Breast epithelium (tissue), 3 donors: ENCODE data around the gene SCAF8.

Experiments used
- CTCF ChIP-seq, 3 donors: fragments of 450-650 bp; IDR thresholded peaks; one replicate each; pipeline ENCODE4 v1.5.1; 2016 to 2017; ENCODE audit warnings: antibody characterized with exemption in 3 of 3, mild to moderate bottlenecking in 3 of 3, moderate library complexity in 3 of 3
- POLR2A ChIP-seq: fragments of 450-650 bp; IDR thresholded peaks from one replicate; pipeline ENCODE4 v1.6.1; 2016; ENCODE audit warnings: antibody characterized with exemption, mild to moderate bottlenecking, moderate library complexity
- POLR2AphosphoS5 ChIP-seq, 3 donors: sonication (generic); formaldehyde crosslinking; IDR thresholded peaks; one replicate each; pipeline ENCODE4 v1.6.1; 2017; ENCODE audit warnings: antibody characterized with exemption in 3 of 3

DNA sequence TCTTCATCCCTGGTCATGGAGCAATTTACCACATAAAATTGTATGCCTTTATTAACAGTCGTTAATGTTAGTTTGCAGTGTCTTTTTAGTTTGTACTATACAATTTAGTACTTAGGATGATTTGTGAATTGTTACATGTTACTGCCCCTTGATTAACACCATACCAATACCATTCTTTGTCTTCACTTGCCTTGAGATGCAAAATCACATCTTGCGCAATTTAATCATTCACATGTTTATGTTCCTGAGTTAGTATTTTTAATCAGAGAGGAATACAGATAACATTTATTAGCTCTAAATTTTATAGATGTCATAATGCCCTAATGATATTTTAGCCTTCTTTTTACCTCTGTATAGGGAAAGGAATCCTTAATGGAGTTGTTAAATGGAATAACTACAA is 114.1 kb downstream of the SCAF8 start:
- no peak for TF ChIP-seq CTCF (IDR thresholded peaks at IDR 0.05)
- no peak for TF ChIP-seq POLR2A
- TF ChIP-seq POLR2AphosphoS5 (IDR thresholded peaks at IDR 0.05) = no peak
